AG09319 (cell line): ENCODE data around the gene VAMP2.

ENCODE experiments used
- DNase-seq: peaks from one replicate; pipeline ENCODE4 v3.0.0-alpha.2; 2010; ENCODE audit warnings: low read depth; ENCODE audit errors: extremely low read depth
- CTCF ChIP-seq: IDR thresholded peaks from 2 replicates; pipeline ENCODE4 v1.5.1; 2011; ENCODE audit warnings: low read depth, mild to moderate bottlenecking, inconsistent platforms, low read length, moderate library complexity

Gene VAMP2

GRCh38 chr17:8162233-8162996 is at the start of gene VAMP2:
TSS of gene VAMP2 (minus strand) at chr17:8162948. CDS start at chr17:8162879, 69 bp downstream.
- DNase-seq: no peak
- TF ChIP-seq CTCF: no peak

GRCh38 chr17:8210761-8211458 is 48.2 kb upstream of the VAMP2 start:
- no peak for TF ChIP-seq CTCF
- DNase-seq: no peak

- DNase-seq: peak; percentile 93
- no peak for TF ChIP-seq CTCF
These were observed 47.4 kb upstream of the VAMP2 start, which contains the start of gene AURKB for GRCh38 chr17:8209907-8210760. TSS of gene AURKB (minus strand) at chr17:8210575. CDS start at chr17:8210224, 351 bp downstream.

- DNase-seq: no peak
- no peak for TF ChIP-seq CTCF
These were observed 43.8 kb upstream of the VAMP2 start for GRCh38 chr17:8206536-8206935.

- TF ChIP-seq CTCF: no peak
- no peak for DNase-seq
These were observed 42.2 kb upstream of the VAMP2 start for GRCh38 chr17:8204761-8205555.

GRCh38 chr17:8192070-8192815 is 29.5 kb upstream of the VAMP2 start:
- TF ChIP-seq CTCF: no peak
- DNase-seq: no peak
